Trophoblast cell (in vitro differentiated cells and primary cell): Measurements from ENCODE around the gene RRP1B.

Experiments
- DNase-seq, 2 donors: peaks; one replicate each; pipeline ENCODE4 v3.0.0-alpha.2; 2016
- H2AFZ ChIP-seq: 2 replicates; pipeline ENCODE4 v1.6.1; 2013; ENCODE audit warnings: low read length, moderate library complexity, mild to moderate bottlenecking; ENCODE audit not compliant: insufficient read depth, poor library complexity
- H2AK5ac ChIP-seq: 2 replicates; pipeline ENCODE4 v1.6.1; 2013; ENCODE audit warnings: mild to moderate bottlenecking, low read length
- H2BK120ac ChIP-seq: 2 replicates; pipeline ENCODE4 v1.6.1; 2013; ENCODE audit warnings: low read length, mild to moderate bottlenecking, moderate library complexity; ENCODE audit not compliant: insufficient read depth, poor library complexity
- H2BK12ac ChIP-seq: 2 replicates; pipeline ENCODE4 v1.6.1; 2013; ENCODE audit warnings: mild to moderate bottlenecking, low read length, moderate library complexity
- H2BK5ac ChIP-seq: 2 replicates; pipeline ENCODE4 v1.6.1; 2013; ENCODE audit warnings: low read length, low read depth, moderate library complexity, mild to moderate bottlenecking; ENCODE audit not compliant: poor library complexity
- H3K14ac ChIP-seq: 2 replicates; pipeline ENCODE4 v1.6.1; 2013; ENCODE audit warnings: mild to moderate bottlenecking, low read length
- H3K18ac ChIP-seq: 2 replicates; pipeline ENCODE4 v1.6.1; 2013; ENCODE audit warnings: mild to moderate bottlenecking, low read length
- H3K23ac ChIP-seq: 2 replicates; pipeline ENCODE4 v1.6.1; 2013; ENCODE audit warnings: low read length
- H3K27ac ChIP-seq: 2 replicates; pipeline ENCODE4 v1.5.1; 2013; ENCODE audit warnings: low read depth, mild to moderate bottlenecking, inconsistent platforms, low read length, moderate library complexity
- H3K27me3 ChIP-seq: 2 replicates; pipeline ENCODE4 v1.6.1; 2013; ENCODE audit warnings: inconsistent platforms, mild to moderate bottlenecking, low read length, moderate library complexity; ENCODE audit not compliant: insufficient read depth
- H3K36me3 ChIP-seq, 2 experiments: 1 replicate in 1 of 2; 2 replicates in 1 of 2; pipeline ENCODE4 v1.6.1; 2013; ENCODE audit warnings: low read length in 2 of 2, mild to moderate bottlenecking in 2 of 2, moderate library complexity in 1 of 2; ENCODE audit not compliant: insufficient read depth in 2 of 2, control insufficient read depth in 1 of 2
- H3K4ac ChIP-seq: 2 replicates; pipeline ENCODE4 v1.6.1; 2013; ENCODE audit warnings: low read depth, mild to moderate bottlenecking, low read length, moderate library complexity
- H3K4me1 ChIP-seq, 2 experiments: 1 replicate in 1 of 2; 2 replicates in 1 of 2; pipeline ENCODE4 v1.6.1; 2013; ENCODE audit warnings: low read length in 2 of 2, mild to moderate bottlenecking in 2 of 2, moderate library complexity in 1 of 2; ENCODE audit not compliant: insufficient read depth in 2 of 2, control insufficient read depth in 1 of 2
- H3K4me2 ChIP-seq: 2 replicates; pipeline ENCODE4 v1.6.1; 2013; ENCODE audit warnings: inconsistent platforms, mild to moderate bottlenecking, low read length, moderate library complexity
- H3K4me3 ChIP-seq: 2 replicates; pipeline ENCODE4 v1.5.1; 2013; ENCODE audit warnings: mild to moderate bottlenecking, low read depth, low read length, inconsistent platforms
- H3K79me1 ChIP-seq: one replicate; pipeline ENCODE4 v1.6.1; 2013; ENCODE audit warnings: low read length
- H3K79me2 ChIP-seq: 2 replicates; pipeline ENCODE4 v1.6.1; 2013; ENCODE audit warnings: low read length, mild to moderate bottlenecking; ENCODE audit not compliant: control insufficient read depth, insufficient read depth, poor library complexity
- H3K9ac ChIP-seq: 2 replicates; pipeline ENCODE4 v1.6.1; 2013; ENCODE audit warnings: mild to moderate bottlenecking, low read length
- H3K9me3 ChIP-seq: 2 replicates; pipeline ENCODE4 v1.6.1; 2013; ENCODE audit warnings: low read depth, mild to moderate bottlenecking, control low read depth, inconsistent platforms, low read length; ENCODE audit not compliant: insufficient read depth
- H4K12ac ChIP-seq: 2 replicates; pipeline ENCODE4 v1.6.1; 2013; ENCODE audit warnings: low read depth, mild to moderate bottlenecking, low read length, moderate library complexity
- H4K8ac ChIP-seq: 2 replicates; pipeline ENCODE4 v1.6.1; 2013; ENCODE audit warnings: low read depth, mild to moderate bottlenecking, low read length, moderate library complexity
- H4K91ac ChIP-seq: one replicate; pipeline ENCODE4 v1.6.1; 2013; ENCODE audit warnings: low read depth, mild to moderate bottlenecking, low read length, moderate library complexity
- WGBS: extraction: QIAGEN DNeasy Blood & Tissue Kit; methylation state at CpG from one replicate; pipeline ENCODE4 v1.1.7; 2013; ENCODE audit warnings: missing lambda C conversion rate; ENCODE audit not compliant: insufficient read length, insufficient coverage; ENCODE audit errors: extremely low coverage; 5-methylcytosine and 5-hydroxymethylcytosine counted together

RRP1B gene

DNA sequence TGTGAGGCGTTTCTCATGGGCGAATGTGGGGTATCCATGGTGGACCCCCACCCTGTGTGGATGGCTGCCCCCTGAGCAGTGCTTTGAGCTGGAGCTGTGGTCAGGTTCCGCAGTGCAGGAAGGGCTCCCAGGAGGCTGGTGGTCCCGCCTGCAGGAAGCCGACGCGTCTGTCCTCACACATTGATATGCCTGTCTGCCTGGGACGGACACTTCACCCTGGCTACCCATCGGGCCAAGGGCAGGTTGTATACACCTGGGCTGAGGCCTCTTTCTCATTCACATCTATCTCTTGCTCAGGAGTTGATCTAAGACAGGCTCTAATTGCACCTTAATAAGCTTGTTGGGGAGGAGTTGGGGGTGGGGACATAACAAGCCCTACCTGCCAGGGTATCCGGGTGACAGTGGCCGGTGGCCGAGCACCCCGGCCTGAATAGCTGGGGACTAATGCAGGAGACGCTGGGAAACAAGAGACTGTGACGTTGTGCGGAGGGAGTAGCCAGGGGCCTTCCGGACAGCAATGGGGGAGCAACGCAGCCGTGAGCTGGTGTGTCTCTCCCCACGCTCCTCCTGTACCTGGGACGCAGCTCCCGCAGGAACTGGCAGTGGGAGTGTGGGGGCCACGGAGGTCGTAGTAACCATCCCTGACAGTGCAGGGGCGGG, 81.3 kb downstream of the RRP1B start:
- Histone ChIP-seq H3K4me2 (peak overlapping the region; percentile 49), H3K27me3 (no peaks in the 10 kb centered on the region), H3K4ac (no peak overlapping the region), H4K8ac (no peak overlapping the region), H3K23ac (no peak overlapping the region), H2AFZ (no peak overlapping the region), H3K79me1 (no peaks in the 10 kb centered on the region), H3K4me1 (no peaks in the 10 kb centered on the region), H3K18ac (no peak overlapping the region), H3K14ac (no peak overlapping the region), H4K12ac (no peak overlapping the region), H3K79me2 (no peaks in the 10 kb centered on the region), H4K91ac (no peak overlapping the region), H2AK5ac (no peak overlapping the region), H2BK5ac (no peak overlapping the region), H3K9ac (no peak overlapping the region), H2BK12ac (no peak overlapping the region), H3K27ac (no peak overlapping the region), H3K4me3 (no peak overlapping the region), H3K36me3 (peaks cover 32 to 34% of the 10 kb centered on the region in 2 experiments), H3K9me3 (peaks cover 2% of the 10 kb centered on the region), H2BK120ac (no peak overlapping the region)
- peak; percentile 47 to 89 for DNase-seq
- WGBS = no CpG with 5 or more reads among the region's 25 CpGs

DNA sequence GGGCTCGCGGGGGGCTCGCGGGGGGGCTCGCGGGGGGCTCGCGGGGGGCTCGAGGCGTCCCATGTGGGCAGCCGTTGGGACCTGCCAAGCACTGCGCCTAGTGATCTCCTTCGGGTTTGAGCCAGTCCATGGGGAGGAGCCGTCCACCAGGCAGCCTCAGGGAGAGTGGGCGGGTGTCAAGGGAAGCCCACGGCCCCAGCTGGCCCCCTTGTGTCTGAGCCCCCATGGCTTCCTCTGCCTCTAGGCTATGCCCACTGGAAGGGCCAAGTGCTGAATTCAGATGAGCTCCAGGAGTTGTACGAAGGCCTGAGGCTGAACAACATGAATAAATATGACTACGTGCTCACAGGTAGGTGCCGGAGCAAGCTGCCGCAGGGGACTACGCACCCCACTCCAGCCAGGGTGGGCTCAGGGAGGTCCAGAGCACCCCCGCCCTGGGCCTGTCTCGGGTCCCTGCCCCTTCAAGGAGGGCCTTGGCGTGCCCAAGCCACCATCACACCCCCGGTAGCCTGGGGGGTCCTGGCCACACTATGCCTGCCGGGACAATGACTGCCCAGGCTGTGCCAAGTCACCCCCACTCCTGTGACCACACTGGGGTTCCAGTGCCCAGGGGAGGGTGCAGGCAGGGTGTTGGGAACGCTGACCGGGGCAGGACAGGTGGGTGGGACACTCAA, 82.2 kb downstream of the RRP1B start:
- no peak overlapping the region for H2BK12ac ChIP-seq
- no peak overlapping the region for H2AK5ac ChIP-seq
- peak in 1 of 2 donors; percentile 58 for DNase-seq
- no peak overlapping the region for H3K14ac ChIP-seq
- H3K27ac ChIP-seq = no peak overlapping the region
- no peak overlapping the region for H2AFZ ChIP-seq
- H3K4ac ChIP-seq = no peak overlapping the region
- H3K23ac ChIP-seq = no peak overlapping the region
- H3K79me2 ChIP-seq = no peaks in the 10 kb centered on the region
- WGBS = no CpG with 5 or more reads among the region's 28 CpGs
- no peak overlapping the region for H4K8ac ChIP-seq
- H3K9me3 ChIP-seq = peaks cover 2% of the 10 kb centered on the region
- H3K79me1 ChIP-seq = no peaks in the 10 kb centered on the region
- H3K4me1 ChIP-seq = no peaks in the 10 kb centered on the region
- peaks cover 38 to 39% of the 10 kb centered on the region in 2 experiments for H3K36me3 ChIP-seq
- no peak overlapping the region for H4K91ac ChIP-seq
- H3K9ac ChIP-seq = no peak overlapping the region
- H2BK5ac ChIP-seq = no peak overlapping the region
- no peak overlapping the region for H3K4me2 ChIP-seq
- no peaks in the 10 kb centered on the region for H3K27me3 ChIP-seq
- H3K4me3 ChIP-seq = no peak overlapping the region
- no peak overlapping the region for H3K18ac ChIP-seq
- no peak overlapping the region for H2BK120ac ChIP-seq
- no peak overlapping the region for H4K12ac ChIP-seq

DNA sequence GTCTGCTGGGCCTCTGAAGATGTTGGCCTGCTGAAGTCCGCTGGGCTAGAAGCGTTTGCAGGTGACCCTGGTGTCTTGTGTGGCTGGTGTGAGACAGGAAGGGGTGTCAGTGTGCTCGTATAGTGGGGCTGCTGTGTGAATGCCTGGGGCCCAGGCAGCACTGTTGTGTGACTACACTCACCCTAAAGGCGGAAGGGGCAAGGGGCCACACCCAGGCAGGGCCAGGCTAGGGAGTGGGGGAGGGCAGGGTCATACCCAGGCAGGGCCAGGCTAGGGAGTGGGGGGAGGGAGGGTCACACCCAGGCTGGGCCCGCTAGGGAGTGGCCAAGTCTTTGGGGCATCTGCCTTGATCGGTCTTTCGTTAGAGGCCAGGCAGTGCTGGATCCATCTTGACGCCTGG, 84.6 kb downstream of the RRP1B start:
- Histone ChIP-seq H3K9me3 (no peaks in the 10 kb centered on the region), H3K27ac (no peak overlapping the region), H4K91ac (no peak overlapping the region), H4K8ac (no peak overlapping the region), H3K4me1 (no peaks in the 10 kb centered on the region), H4K12ac (no peak overlapping the region), H3K23ac (no peak overlapping the region), H2AFZ (no peak overlapping the region), H2BK5ac (no peak overlapping the region), H3K14ac (no peak overlapping the region), H3K9ac (no peak overlapping the region), H2BK12ac (no peak overlapping the region), H3K79me1 (no peaks in the 10 kb centered on the region), H3K27me3 (no peaks in the 10 kb centered on the region), H3K18ac (no peak overlapping the region), H3K36me3 (peaks cover 45 to 48% of the 10 kb centered on the region in 2 experiments), H2AK5ac (no peak overlapping the region), H3K4me3 (no peak overlapping the region), H2BK120ac (no peak overlapping the region), H3K4ac (no peak overlapping the region), H3K4me2 (no peak overlapping the region), H3K79me2 (no peaks in the 10 kb centered on the region)
- DNase-seq = no peak
- WGBS = no CpG with 5 or more reads among the region's 8 CpGs

DNA sequence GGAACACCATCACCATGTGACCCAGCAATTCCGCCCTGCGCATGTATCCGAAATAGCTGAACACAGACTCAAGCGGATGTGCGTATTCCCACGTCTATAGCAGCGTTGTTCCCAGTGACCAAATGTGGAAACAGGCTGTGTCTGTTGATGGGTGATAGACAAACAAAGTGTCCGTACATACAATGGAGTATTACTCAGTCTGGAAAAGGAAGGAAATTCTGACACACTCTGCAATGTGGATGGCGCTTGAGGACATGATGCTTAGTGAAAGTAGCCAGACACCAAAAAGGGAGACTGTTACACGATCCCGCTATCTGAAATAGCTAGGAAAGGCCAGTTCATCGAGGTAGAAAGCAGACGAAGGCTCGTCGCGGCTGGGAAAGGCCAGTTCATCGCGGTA, 85.4 kb downstream of the RRP1B start:
- Histone ChIP-seq H3K18ac (no peak overlapping the region), H3K4me2 (no peak overlapping the region), H3K23ac (no peak overlapping the region), H3K9me3 (no peaks in the 10 kb centered on the region), H3K14ac (no peak overlapping the region), H2AFZ (no peak overlapping the region), H3K9ac (no peak overlapping the region), H3K27me3 (no peaks in the 10 kb centered on the region), H2BK5ac (no peak overlapping the region), H3K79me1 (no peaks in the 10 kb centered on the region), H4K91ac (no peak overlapping the region), H3K4me3 (no peak overlapping the region), H3K36me3 (peaks cover 50 to 54% of the 10 kb centered on the region in 2 experiments), H3K4me1 (no peaks in the 10 kb centered on the region), H3K79me2 (no peaks in the 10 kb centered on the region), H3K4ac (no peak overlapping the region), H3K27ac (no peak overlapping the region), H2AK5ac (no peak overlapping the region), H2BK120ac (no peak overlapping the region), H4K8ac (no peak overlapping the region), H2BK12ac (no peak overlapping the region), H4K12ac (no peak overlapping the region)
- no peak for DNase-seq
- no CpG with 5 or more reads among the region's 18 CpGs for WGBS
